ENCODE data around the gene KCNAB1.

KCNAB1 gene

GRCh38 chr3:156377266-156377665 is 256.9 kb downstream of the KCNAB1 start:
- Histone ChIP-seq H3K79me2 (ENCODE audit: insufficient read depth, low read length) (no peaks in the 10 kb centered on the region), H3K9me3 (ENCODE audit: insufficient read depth, low read length) (no peaks in the 10 kb centered on the region), H3K4me2 (ENCODE audit: low read depth, low read length, poor library complexity, severe bottlenecking) (no peak overlapping the region), H3K27me3 (ENCODE audit: low read length) (no peaks in the 10 kb centered on the region), H3K9me2 (replicated peaks; ENCODE audit: insufficient read depth, low read length) (no peaks in the 10 kb centered on the region), H3K4me3 (ENCODE audit: insufficient read depth, low read length, poor library complexity, severe bottlenecking) (no peak overlapping the region), H3K9ac (ENCODE audit: low read length) (no peak overlapping the region), H3K27ac (ENCODE audit: low read depth, low read length) (no peak overlapping the region), H3K36me3 (ENCODE audit: low read length) (no peaks in the 10 kb centered on the region), H2AFZ (ENCODE audit: low read depth, low read length, severe bottlenecking) (no peak overlapping the region), H4K20me1 (ENCODE audit: low read depth, low read length) (no peaks in the 10 kb centered on the region), H3F3A (ENCODE audit: insufficient read depth) (no peaks in the 10 kb centered on the region)
- TF ChIP-seq CTCF (IDR thresholded peaks at IDR 0.05; ENCODE audit: insufficient read depth, low read length, poor library complexity, severe bottlenecking) (no peak), EZH2phosphoT487 (conservative IDR thresholded peaks at IDR 0.05; ENCODE audit: low read length) (no peak)

GRCh38 chr3:156377718-156378117 is 257.3 kb downstream of the KCNAB1 start:
- Histone ChIP-seq H2AFZ (ENCODE audit: low read depth, low read length, severe bottlenecking) (no peak overlapping the region), H3K27me3 (ENCODE audit: low read length) (no peaks in the 10 kb centered on the region), H3K4me3 (ENCODE audit: insufficient read depth, low read length, poor library complexity, severe bottlenecking) (no peak overlapping the region), H3K9me3 (ENCODE audit: insufficient read depth, low read length) (no peaks in the 10 kb centered on the region), H3K36me3 (ENCODE audit: low read length) (no peaks in the 10 kb centered on the region), H3K27ac (ENCODE audit: low read depth, low read length) (no peak overlapping the region), H3K79me2 (ENCODE audit: insufficient read depth, low read length) (no peaks in the 10 kb centered on the region), H3F3A (ENCODE audit: insufficient read depth) (no peaks in the 10 kb centered on the region), H3K9me2 (replicated peaks; ENCODE audit: insufficient read depth, low read length) (no peaks in the 10 kb centered on the region), H3K4me2 (ENCODE audit: low read depth, low read length, poor library complexity, severe bottlenecking) (no peak overlapping the region), H3K9ac (ENCODE audit: low read length) (no peak overlapping the region), H4K20me1 (ENCODE audit: low read depth, low read length) (no peaks in the 10 kb centered on the region)
- no peak for TF ChIP-seq EZH2phosphoT487 (conservative IDR thresholded peaks at IDR 0.05; ENCODE audit: low read length)
- no peak for TF ChIP-seq CTCF (IDR thresholded peaks at IDR 0.05; ENCODE audit: insufficient read depth, low read length, poor library complexity, severe bottlenecking)

- Histone ChIP-seq H3K36me3 (ENCODE audit: low read length) (no peaks in the 10 kb centered on the region), H3K4me2 (ENCODE audit: low read depth, low read length, poor library complexity, severe bottlenecking) (no peak overlapping the region), H3K9me3 (ENCODE audit: insufficient read depth, low read length) (no peaks in the 10 kb centered on the region), H2AFZ (ENCODE audit: low read depth, low read length, severe bottlenecking) (no peak overlapping the region), H3K9ac (ENCODE audit: low read length) (no peak overlapping the region), H3K27ac (ENCODE audit: low read depth, low read length) (no peak overlapping the region), H3K4me3 (ENCODE audit: insufficient read depth, low read length, poor library complexity, severe bottlenecking) (no peak overlapping the region), H3K27me3 (ENCODE audit: low read length) (no peaks in the 10 kb centered on the region), H3F3A (ENCODE audit: insufficient read depth) (no peaks in the 10 kb centered on the region), H3K9me2 (replicated peaks; ENCODE audit: insufficient read depth, low read length) (no peaks in the 10 kb centered on the region), H3K79me2 (ENCODE audit: insufficient read depth, low read length) (no peaks in the 10 kb centered on the region), H4K20me1 (ENCODE audit: low read depth, low read length) (no peaks in the 10 kb centered on the region)
- TF ChIP-seq EZH2phosphoT487 (conservative IDR thresholded peaks at IDR 0.05; ENCODE audit: low read length) (no peak), CTCF (IDR thresholded peaks at IDR 0.05; ENCODE audit: insufficient read depth, low read length, poor library complexity, severe bottlenecking) (no peak)
Measured at GRCh38 chr3:156378871-156379270, 258.5 kb downstream of the KCNAB1 start.
